ENCODE results near the gene KLHL33. TPM values are rescaled to one million over a fixed set of nuclear protein-coding genes. Genes with fewer than 3 reads are reported as not detected.

Gene KLHL33
- polyA plus RNA-seq, 3 donors = 0.04 TPM; not detected in 2

DNA sequence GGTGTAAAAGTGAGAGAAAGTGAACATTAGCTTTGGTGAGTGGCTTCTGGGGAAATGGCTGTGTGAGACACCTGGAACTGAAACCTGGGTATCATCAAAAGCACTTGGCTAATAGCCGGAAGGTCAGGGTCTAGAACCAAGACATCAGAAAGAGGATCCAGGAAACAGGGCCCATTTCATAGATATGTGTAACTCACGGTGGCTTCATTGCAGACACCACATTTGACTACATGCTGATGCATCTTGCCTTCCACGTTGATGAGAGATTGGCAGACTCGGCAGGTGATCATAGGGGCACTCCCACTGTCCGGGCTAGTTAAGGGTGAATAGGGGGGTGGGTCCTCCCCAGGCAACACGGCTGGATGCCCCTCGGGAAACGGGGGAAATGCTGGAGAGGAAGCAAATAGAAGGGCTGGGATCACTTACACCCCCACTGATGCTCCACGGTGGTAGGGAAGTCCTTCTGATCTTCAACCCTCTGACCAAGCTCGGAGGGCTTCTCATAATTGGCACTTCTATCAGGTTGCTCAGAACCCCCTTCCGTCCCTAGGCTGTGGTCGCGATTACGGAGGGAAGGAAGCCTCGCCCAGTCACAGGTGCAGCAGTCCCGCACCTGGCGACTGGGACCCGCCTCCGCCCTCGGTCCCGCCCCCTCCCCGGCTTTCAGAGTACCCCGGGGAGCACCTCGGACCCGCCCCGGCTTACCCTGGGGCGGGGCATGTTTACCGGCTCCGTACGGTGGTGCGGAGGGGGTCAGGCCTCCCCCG is 24.7 kb upstream of the KLHL33 start:
- peak overlapping the region; percentile 64 for H2AFZ ChIP-seq (ENCODE audit: insufficient read depth, low read depth, low read length, poor library complexity, severe bottlenecking)
- H3K27me3 Mint-ChIP-seq (ENCODE audit: low read depth in 3 of 3) = peaks cover 1 to 5% (median 1%) of the 10 kb centered on the region in 3 donors
- peak overlapping the region; percentile 71 to 86 (median 73) for H3K4me3 ChIP-seq (replicated peaks in 1 of 3; ENCODE audit: low read depth in 2 of 3, low read length in 3 of 3)
- H4K20me1 ChIP-seq (ENCODE audit: insufficient read depth, low read length) = peaks cover 28% of the 10 kb centered on the region
- H3K27ac ChIP-seq (ENCODE audit: low read depth in 1 of 2, low read length in 2 of 2) = peak overlapping the region; percentile 77 to 93
- H3K79me2 ChIP-seq (ENCODE audit: insufficient read depth, low read length) = peaks cover 45% of the 10 kb centered on the region
- H3K4me1 Mint-ChIP-seq = peaks cover 13% of the 10 kb centered on the region
- TF ChIP-seq, protein P1, sequence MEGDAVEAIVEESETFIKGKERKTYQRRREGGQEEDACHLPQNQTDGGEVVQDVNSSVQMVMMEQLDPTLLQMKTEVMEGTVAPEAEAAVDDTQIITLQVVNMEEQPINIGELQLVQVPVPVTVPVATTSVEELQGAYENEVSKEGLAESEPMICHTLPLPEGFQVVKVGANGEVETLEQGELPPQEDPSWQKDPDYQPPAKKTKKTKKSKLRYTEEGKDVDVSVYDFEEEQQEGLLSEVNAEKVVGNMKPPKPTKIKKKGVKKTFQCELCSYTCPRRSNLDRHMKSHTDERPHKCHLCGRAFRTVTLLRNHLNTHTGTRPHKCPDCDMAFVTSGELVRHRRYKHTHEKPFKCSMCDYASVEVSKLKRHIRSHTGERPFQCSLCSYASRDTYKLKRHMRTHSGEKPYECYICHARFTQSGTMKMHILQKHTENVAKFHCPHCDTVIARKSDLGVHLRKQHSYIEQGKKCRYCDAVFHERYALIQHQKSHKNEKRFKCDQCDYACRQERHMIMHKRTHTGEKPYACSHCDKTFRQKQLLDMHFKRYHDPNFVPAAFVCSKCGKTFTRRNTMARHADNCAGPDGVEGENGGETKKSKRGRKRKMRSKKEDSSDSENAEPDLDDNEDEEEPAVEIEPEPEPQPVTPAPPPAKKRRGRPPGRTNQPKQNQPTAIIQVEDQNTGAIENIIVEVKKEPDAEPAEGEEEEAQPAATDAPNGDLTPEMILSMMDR (IDR thresholded peaks at IDR 0.05) = no peak
- intact Hi-C loops (cut with micrococcal nuclease) = loop anchor here (10.0 kb wide), 2 partner anchors 46 to 644 kb away; partner anchors contain the start of genes TEP1 (in 1 of the 2) and TMEM253 (in 1 of the 2)
- H3K36me3 ChIP-seq (replicated peaks in 1 of 2; ENCODE audit: control insufficient read depth in 1 of 2, insufficient read depth in 2 of 2, low read length in 2 of 2) = peaks cover 35 to 38% of the 10 kb centered on the region in 2 donors
- H3K27me3 ChIP-seq (ENCODE audit: control insufficient read depth in 2 of 2, insufficient read depth in 2 of 2, low read length in 2 of 2) = no peaks in the 10 kb centered on the region
- WGBS (ENCODE audit: insufficient coverage) = under 1% methylated on average over 26 of the region's 32 CpGs
- peak overlapping the region; percentile 89 to 97 (median 95) for H3K27ac Mint-ChIP-seq
- peak overlapping the region; percentile 89 for H3K4me2 ChIP-seq (replicated peaks; ENCODE audit: extremely low read depth, low read length, poor library complexity, severe bottlenecking)
- peak in 2 of 3 donors; percentile 48 to 51 for DNase-seq
- peak overlapping the region; percentile 94 for H3K9ac ChIP-seq (ENCODE audit: insufficient read depth, low read length, poor library complexity, severe bottlenecking)
- no peaks in the 10 kb centered on the region for H3K9me3 ChIP-seq (replicated peaks in 1 of 2; ENCODE audit: control insufficient read depth in 1 of 2, insufficient read depth in 1 of 2, low read length in 2 of 2)
- peaks cover 0 to 2% (median 0%) of the 10 kb centered on the region in 7 donors for H3K9me3 Mint-ChIP-seq
- H3K4me1 ChIP-seq (ENCODE audit: control insufficient read depth in 1 of 2, insufficient read depth in 2 of 2, low read length in 2 of 2) = peaks cover 55 to 62% of the 10 kb centered on the region in 2 donors
- peaks cover 33 to 38% of the 10 kb centered on the region in 2 donors for H3K36me3 Mint-ChIP-seq
- H3K4me3 Mint-ChIP-seq = peak overlapping the region; percentile 93 to 96

DNA sequence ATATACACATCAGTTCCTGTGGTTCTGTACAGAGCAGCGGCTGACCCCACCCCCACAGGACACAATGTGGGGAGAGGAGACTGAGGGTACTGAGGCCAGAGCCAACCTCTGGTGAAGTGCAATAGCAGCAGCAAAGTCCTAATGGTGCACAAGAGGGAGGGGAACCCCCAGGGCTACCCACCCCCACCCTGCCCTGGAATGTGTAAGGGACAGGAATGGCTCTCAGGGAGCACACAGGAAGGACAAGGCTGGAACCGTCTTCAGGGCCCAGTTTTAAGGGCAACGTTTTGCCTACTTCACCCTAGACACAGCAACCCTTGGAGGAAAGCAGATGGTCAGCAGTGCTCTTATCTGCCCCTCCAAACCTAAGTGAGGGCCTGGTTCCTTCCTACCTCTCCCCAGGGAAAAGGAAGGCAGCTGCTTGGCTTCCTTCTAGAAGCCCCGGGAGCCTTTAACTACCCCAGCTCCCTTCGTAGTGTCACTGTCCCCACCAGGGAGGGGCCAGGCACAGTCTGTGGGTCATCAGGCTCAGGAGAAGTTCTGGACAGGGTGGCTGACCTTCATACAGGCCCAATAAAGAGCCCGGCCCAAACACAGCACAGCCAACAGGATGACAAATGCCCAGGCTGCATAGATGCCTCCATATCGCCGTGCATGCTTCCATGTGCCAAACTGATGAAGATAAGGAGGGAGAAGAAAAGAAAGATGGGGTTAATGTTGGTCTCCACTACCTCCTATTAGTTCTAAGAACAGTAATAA is 22.2 kb upstream of the KLHL33 start:
- TF ChIP-seq, protein P1 (IDR thresholded peaks at IDR 0.05) = no peak
- no peak for DNase-seq
- H4K20me1 ChIP-seq (ENCODE audit: insufficient read depth, low read length) = peaks cover 30% of the 10 kb centered on the region
- Mint-ChIP-seq H3K4me3 (no peak overlapping the region), H3K36me3 (peaks cover 33 to 38% of the 10 kb centered on the region in 2 donors), H3K4me1 (peaks cover 13% of the 10 kb centered on the region), H3K9me3 (peaks cover 0 to 2% (median 0%) of the 10 kb centered on the region in 7 donors), H3K27ac (peak overlapping the region in 3 of 7 donors; percentile 53 to 79 (median 56)), H3K27me3 (ENCODE audit: low read depth in 3 of 3) (peaks cover 0 to 2% (median 0%) of the 10 kb centered on the region in 3 donors)
- no peaks in the 10 kb centered on the region for H3K9me3 ChIP-seq (replicated peaks in 1 of 2; ENCODE audit: control insufficient read depth in 1 of 2, insufficient read depth in 1 of 2, low read length in 2 of 2)
- H2AFZ ChIP-seq (ENCODE audit: insufficient read depth, low read depth, low read length, poor library complexity, severe bottlenecking) = no peak overlapping the region
- peaks cover 68 to 79% of the 10 kb centered on the region in 2 donors for H3K4me1 ChIP-seq (ENCODE audit: control insufficient read depth in 1 of 2, insufficient read depth in 2 of 2, low read length in 2 of 2)
- peaks cover 35 to 38% of the 10 kb centered on the region in 2 donors for H3K36me3 ChIP-seq (replicated peaks in 1 of 2; ENCODE audit: control insufficient read depth in 1 of 2, insufficient read depth in 2 of 2, low read length in 2 of 2)
- H3K79me2 ChIP-seq (ENCODE audit: insufficient read depth, low read length) = peaks cover 63% of the 10 kb centered on the region
- no peak overlapping the region for H3K9ac ChIP-seq (ENCODE audit: insufficient read depth, low read length, poor library complexity, severe bottlenecking)
- 30% methylated on average over 3 of the region's 8 CpGs for WGBS (ENCODE audit: insufficient coverage)
- intact Hi-C loops (cut with micrococcal nuclease) = loop anchor here (5.0 to 10.0 kb wide), 2 partner anchors 113 to 804 kb away; partner anchors contain the start of gene PARP2 (in 2 of the 2)
- H3K27me3 ChIP-seq (ENCODE audit: control insufficient read depth in 2 of 2, insufficient read depth in 2 of 2, low read length in 2 of 2) = no peaks in the 10 kb centered on the region
- H3K27ac ChIP-seq (ENCODE audit: low read depth in 1 of 2, low read length in 2 of 2) = peak overlapping the region; percentile 33 to 94
- no peak overlapping the region for H3K4me3 ChIP-seq (replicated peaks in 1 of 3; ENCODE audit: low read depth in 2 of 3, low read length in 3 of 3)
- no peak overlapping the region for H3K4me2 ChIP-seq (replicated peaks; ENCODE audit: extremely low read depth, low read length, poor library complexity, severe bottlenecking)
